HCT116 (cell line): ENCODE data around the gene PDGFA. TPM values are rescaled to one million over a fixed set of nuclear protein-coding genes. Genes with fewer than 3 reads are reported as not detected.

Experiments
- ATAC-seq: fragments of 200-7000 bp; cut with Tn5 transposase; 2 replicates; pipeline ENCODE4 v1.9.1; 2020; ENCODE audit warnings: mild to moderate bottlenecking, moderate library complexity
- BruUV-seq: library from RNA; stranded (reverse); fragments of 400-500 nt; replicated peaks from 2 replicates; lab custom pipeline; 2021; lab: Mats Ljungman, UMichigan
- CTCF ChIA-PET: fragments of 300-600 bp; sonication (Branson Sonifier 250); formaldehyde crosslinking; loops from one replicate; lab custom pipeline; 2021; ENCODE audit warnings: antibody characterized with exemption; lab: Charles Lee
- POLR2A ChIA-PET: fragments of 300-600, 350-600 bp; sonication (Branson Sonifier 250); formaldehyde crosslinking; loops from one replicate; lab custom pipeline; 2021; ENCODE audit warnings: antibody characterized with exemption; lab: Charles Lee
- RAD21 ChIA-PET, 2 experiments: fragments of 300-600 bp; sonication (Branson Sonifier 250); formaldehyde crosslinking; loops; one replicate each; lab custom pipeline; 2023; ENCODE audit warnings: low total read pairs in 2 of 2; ENCODE audit not compliant: uncharacterized antibody in 2 of 2, unreplicated experiment in 2 of 2, low non-redundant PET in 1 of 2; lab: Charles Lee
- DNase-seq: peaks from one replicate; pipeline ENCODE4 v3.0.0-alpha.2; 2010; ENCODE audit warnings: low read depth, low spot score
- H2AFZ ChIP-seq: fragments of 200-600 bp; shearing (Covaris generic), sonication (generic); 2 replicates; pipeline ENCODE4 v1.6.1; 2017; ENCODE audit warnings: low read depth, mixed run types, mixed read lengths, antibody characterized with exemption, low read length; ENCODE audit not compliant: poor library complexity, severe bottlenecking
- H3K27ac ChIP-seq: 2 replicates; pipeline ENCODE4 v1.5.1; 2012; ENCODE audit warnings: low read depth, low read length
- H3K27me3 ChIP-seq: fragments of 200-600 bp; sonication (generic); 2 replicates; pipeline ENCODE4 v1.6.1; 2016; ENCODE audit warnings: mixed run types, low read length, mixed read lengths; ENCODE audit not compliant: insufficient read depth
- H3K36me3 ChIP-seq, 2 experiments: fragments of 200-500 bp in 1 of 2; fragments of 200-600 bp in 1 of 2; sonication (Bioruptor generic) in 1 of 2; sonication (generic) in 1 of 2; 2 replicates each; pipeline versions ENCODE4 v1.5.1 to v1.6.1; 2014 to 2016; ENCODE audit warnings: low read length in 2 of 2, inconsistent platforms in 1 of 2, mixed read lengths in 1 of 2, mixed run types in 1 of 2; ENCODE audit not compliant: insufficient read depth in 2 of 2, control insufficient read depth in 1 of 2
- H3K4me1 ChIP-seq, 2 experiments: fragments of 200-600 bp in 1 of 2; sonication (generic) in 1 of 2; 2 replicates each; pipeline versions ENCODE4 v1.5.1 to v1.6.1; 2012 to 2017; ENCODE audit warnings: low read length in 2 of 2, inconsistent platforms in 1 of 2, mild to moderate bottlenecking in 1 of 2, mixed read lengths in 1 of 2, mixed run types in 1 of 2, moderate library complexity in 1 of 2; ENCODE audit not compliant: insufficient read depth in 2 of 2, control insufficient read depth in 1 of 2
- H3K4me2 ChIP-seq: fragments of 200-600 bp; sonication (generic); 2 replicates; pipeline ENCODE4 v1.6.1; 2017; ENCODE audit warnings: mixed run types, low read length, mixed read lengths
- H3K4me3 ChIP-seq, 2 experiments: fragments of 200-600 bp in 1 of 2; sonication (generic) in 1 of 2; replicated peaks in 1 of 2; 2 replicates each; pipeline ENCODE4 v1.5.1; 2011 to 2016; ENCODE audit warnings: low read length in 2 of 2, control low read depth in 1 of 2, low read depth in 1 of 2, mild to moderate bottlenecking in 1 of 2, mixed read lengths in 1 of 2, mixed run types in 1 of 2
- H3K79me2 ChIP-seq: fragments of 200-600 bp; sonication (generic); 2 replicates; pipeline ENCODE4 v1.6.1; 2017; ENCODE audit warnings: mild to moderate bottlenecking, mixed run types, low read length, moderate library complexity, mixed read lengths; ENCODE audit not compliant: insufficient read depth
- H3K9ac ChIP-seq: fragments of 200-600 bp; sonication (generic); 2 replicates; pipeline ENCODE4 v1.6.1; 2016; ENCODE audit warnings: low read length, mixed read lengths
- H3K9me2 ChIP-seq: fragments of 200-600 bp; sonication (generic), shearing (Covaris generic); 2 replicates; pipeline ENCODE4 v1.6.1; 2017; ENCODE audit warnings: mixed run types, mild to moderate bottlenecking, moderate library complexity; ENCODE audit not compliant: insufficient read depth
- H3K9me3 ChIP-seq, 2 experiments: fragments of 200-500 bp in 1 of 2; fragments of 200-600 bp in 1 of 2; sonication (Bioruptor generic) in 1 of 2; sonication (generic) in 1 of 2; 2 replicates each; pipeline ENCODE4 v1.6.1; 2014 to 2017; ENCODE audit warnings: low read length in 2 of 2, mixed read lengths in 2 of 2, inconsistent platforms in 1 of 2, low read depth in 1 of 2, mild to moderate bottlenecking in 1 of 2, mixed run types in 1 of 2, moderate library complexity in 1 of 2; ENCODE audit not compliant: control insufficient read depth in 1 of 2, insufficient read depth in 1 of 2
- H4K20me1 ChIP-seq: fragments of 200-600 bp; sonication (generic), shearing (Covaris generic); 2 replicates; pipeline ENCODE4 v1.6.1; 2017; ENCODE audit warnings: mixed run types, mild to moderate bottlenecking, moderate library complexity; ENCODE audit not compliant: insufficient read depth
- ATF3 ChIP-seq: IDR thresholded peaks from 2 replicates; pipeline ENCODE4 v1.6.1; 2012
- CBX3 ChIP-seq: IDR thresholded peaks from 2 replicates; pipeline ENCODE4 v1.6.1; 2012; ENCODE audit warnings: low read depth
- ELF1 ChIP-seq: IDR thresholded peaks from 2 replicates; pipeline ENCODE4 v1.6.1; 2012; ENCODE audit warnings: low read depth, borderline replicate concordance
- EZH2 ChIP-seq: fragments of 200-600 bp; sonication (generic); IDR thresholded peaks from 2 replicates; pipeline ENCODE4 v1.6.1; 2017; ENCODE audit warnings: antibody characterized with exemption, mixed run types
- FOSL1 ChIP-seq: IDR thresholded peaks from 2 replicates; pipeline ENCODE4 v1.6.1; 2012; ENCODE audit warnings: low read depth
- POLR2A ChIP-seq: IDR thresholded peaks from 2 replicates; pipeline ENCODE4 v1.7.0; 2011; ENCODE audit warnings: borderline replicate concordance; ENCODE audit not compliant: insufficient read depth, insufficient read length; ENCODE audit errors: extremely low read depth
- POLR2AphosphoS5 ChIP-seq: IDR thresholded peaks from 2 replicates; pipeline ENCODE4 v1.6.1; 2011; ENCODE audit warnings: mild to moderate bottlenecking, low read depth, low read length, moderate library complexity
- RAD21 ChIP-seq: IDR thresholded peaks from 2 replicates; pipeline ENCODE4 v1.6.1; 2012; ENCODE audit warnings: low read depth, mild to moderate bottlenecking
- SP1 ChIP-seq: IDR thresholded peaks from 2 replicates; pipeline ENCODE4 v1.6.1; 2012; ENCODE audit warnings: low read depth
- YY1 ChIP-seq: IDR thresholded peaks from 2 replicates; pipeline ENCODE4 v1.6.1; 2011; ENCODE audit warnings: low read length, low read depth, moderate library complexity, mild to moderate bottlenecking; ENCODE audit not compliant: insufficient replicate concordance; ENCODE audit errors: extremely low read depth
- ZFX ChIP-seq: fragments of 450-650 bp; IDR thresholded peaks from 2 replicates; pipeline ENCODE4 v1.6.1; 2017
- ZNF274 ChIP-seq: fragments of 200-500 bp; sonication (Bioruptor generic); IDR thresholded peaks from 2 replicates; pipeline ENCODE4 v1.6.1; 2014; ENCODE audit warnings: mild to moderate bottlenecking, low read depth, low read length, inconsistent platforms
- intact Hi-C: fragments of 100-400 bp; cut with micrococcal nuclease; formaldehyde crosslinking; loops from 2 replicates; pipeline ENCODE4 v1.10.0; 2022
- total RNA-seq: library from RNA; stranded (reverse); gene quantifications from one replicate; pipeline ENCODE4 v1.2.1, GENCODE V29; 2021; ENCODE audit not compliant: unreplicated experiment
- TF ChIP-seq, protein P1 (sequence below): IDR thresholded peaks from 2 replicates; pipeline ENCODE4 v1.6.1; 2011; ENCODE audit warnings: mild to moderate bottlenecking, low read length, moderate library complexity; ENCODE audit not compliant: insufficient replicate concordance; ENCODE audit errors: extremely low read depth

The PDGFA gene
- total RNA-seq, 1 experiment from 2014 or later, result 44.7 TPM

- H3K27ac ChIP-seq, result no peak overlapping the region
- DNase-seq (no peak), ATAC-seq (no peak)
- CTCF ChIA-PET, result no interaction called here
- H3K9ac ChIP-seq, result no peak overlapping the region
- RAD21 ChIA-PET, result no interaction called here
- H3K36me3 ChIP-seq, result no peaks in the 10 kb centered on the region
- no peaks in the 10 kb centered on the region for H3K79me2 ChIP-seq
- no peaks in the 10 kb centered on the region for H3K27me3 ChIP-seq
- H2AFZ ChIP-seq, result no peak overlapping the region
- no peaks in the 10 kb centered on the region; a peak in 1 of 4 replicates for H3K9me3 ChIP-seq
- H3K4me1 ChIP-seq, result peaks cover 10 to 14% of the 10 kb centered on the region in 2 experiments
- no peak for TF ChIP-seq EZH2
- TF ChIP-seq ZFX, result no peak
- TF ChIP-seq ZNF274, result no peak
- no peak for TF ChIP-seq RAD21
- TF ChIP-seq POLR2AphosphoS5, result no peak
- TF ChIP-seq SP1, result no peak
- TF ChIP-seq ELF1, result no peak
- TF ChIP-seq CBX3, result no peak
- TF ChIP-seq POLR2A, result no peak
- no peak for TF ChIP-seq ATF3
- TF ChIP-seq, protein P1, sequence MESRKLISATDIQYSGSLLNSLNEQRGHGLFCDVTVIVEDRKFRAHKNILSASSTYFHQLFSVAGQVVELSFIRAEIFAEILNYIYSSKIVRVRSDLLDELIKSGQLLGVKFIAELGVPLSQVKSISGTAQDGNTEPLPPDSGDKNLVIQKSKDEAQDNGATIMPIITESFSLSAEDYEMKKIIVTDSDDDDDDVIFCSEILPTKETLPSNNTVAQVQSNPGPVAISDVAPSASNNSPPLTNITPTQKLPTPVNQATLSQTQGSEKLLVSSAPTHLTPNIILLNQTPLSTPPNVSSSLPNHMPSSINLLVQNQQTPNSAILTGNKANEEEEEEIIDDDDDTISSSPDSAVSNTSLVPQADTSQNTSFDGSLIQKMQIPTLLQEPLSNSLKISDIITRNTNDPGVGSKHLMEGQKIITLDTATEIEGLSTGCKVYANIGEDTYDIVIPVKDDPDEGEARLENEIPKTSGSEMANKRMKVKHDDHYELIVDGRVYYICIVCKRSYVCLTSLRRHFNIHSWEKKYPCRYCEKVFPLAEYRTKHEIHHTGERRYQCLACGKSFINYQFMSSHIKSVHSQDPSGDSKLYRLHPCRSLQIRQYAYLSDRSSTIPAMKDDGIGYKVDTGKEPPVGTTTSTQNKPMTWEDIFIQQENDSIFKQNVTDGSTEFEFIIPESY, result no peak
- TF ChIP-seq FOSL1, result no peak
- TF ChIP-seq YY1, result no peak
- no peak overlapping the region for H3K4me3 ChIP-seq
- H3K9me2 ChIP-seq, result no peaks in the 10 kb centered on the region
- POLR2A ChIA-PET, result no interaction called here
- no peaks in the 10 kb centered on the region for H4K20me1 ChIP-seq
- BruUV-seq, result no TSS peak
- intact Hi-C loops, result no loop called here
- no peak overlapping the region for H3K4me2 ChIP-seq
Observed at GRCh38 chr7:533266-533665, 13.6 kb upstream of the PDGFA start.
